Measurements from ENCODE around the gene ACBD3. TPM values are rescaled to one million over a fixed set of nuclear protein-coding genes. Genes with fewer than 3 reads are reported as not detected.
A peak's percentile ranks its signal among the peaks of the same experiment; 100 is the strongest.

ACBD3 gene
- total and polyA plus RNA-seq, 12 donors, result 5.4 to 49.1 (median 33.1) TPM

- no peak for TF ChIP-seq CTCF (IDR thresholded peaks at IDR 0.05)
- TF ChIP-seq POLR2A (IDR thresholded peaks at IDR 0.05), result no peak
- WGBS, 4 donors, result 50 to 64% (median 61%) methylated on average over 8 of the region's 8 CpGs
- peaks cover 0 to 52% of the 10 kb centered on the region in 2 donors for H3K36me3 ChIP-seq (replicated peaks in 1 of 2)
Measured at GRCh38 chr1:226162898-226163297, 23.6 kb downstream of the ACBD3 start.

GRCh38 chr1:226158983-226159382 is 27.6 kb downstream of the ACBD3 start:
- no peaks in the 10 kb centered on the region for H3K4me1 ChIP-seq (replicated peaks in 1 of 2)
- H3K36me3 ChIP-seq (replicated peaks in 1 of 2), result peaks cover 2 to 50% of the 10 kb centered on the region in 2 donors
- WGBS, 4 donors, result 93 to 99% (median 95%) methylated on average over 7 of the region's 7 CpGs
- no peaks in the 10 kb centered on the region for H3K27me3 ChIP-seq
- intact Hi-C loops (cut with DNase I), result no loop called here
- no peak for TF ChIP-seq CTCF (IDR thresholded peaks at IDR 0.05)
- no peak for TF ChIP-seq POLR2A (IDR thresholded peaks at IDR 0.05)
- H3K27ac ChIP-seq, result no peak overlapping the region
- no peak for DNase-seq
- no peaks in the 10 kb centered on the region for H3K9me3 ChIP-seq (replicated peaks in 1 of 3)
- H3K4me3 ChIP-seq, result no peak overlapping the region

More at GRCh38 chr1:226162898-226163297, 23.6 kb downstream of the ACBD3 start:
- H3K27ac ChIP-seq, result no peak overlapping the region
- no peak overlapping the region for H3K4me3 ChIP-seq
- H3K4me1 ChIP-seq (replicated peaks in 1 of 2), result peaks cover 0 to 5% of the 10 kb centered on the region in 2 donors
- H3K27me3 ChIP-seq, result no peaks in the 10 kb centered on the region
- no peaks in the 10 kb centered on the region for H3K9me3 ChIP-seq (replicated peaks in 1 of 3)
- intact Hi-C loops (cut with DNase I), result no loop called here
- DNase-seq, result peak in 6 of 7 donors; percentile 31 to 68 (median 43)

- 94 to 97% (median 96%) methylated on average over 1 of the region's 1 CpG for WGBS, 4 donors
- Histone ChIP-seq H3K4me1 (replicated peaks in 1 of 2) (no peaks in the 10 kb centered on the region), H3K27me3 (no peaks in the 10 kb centered on the region), H3K9me3 (replicated peaks in 1 of 3) (no peaks in the 10 kb centered on the region), H3K27ac (no peak overlapping the region), H3K4me3 (no peak overlapping the region), H3K36me3 (replicated peaks in 1 of 2) (peaks cover 2 to 55% of the 10 kb centered on the region in 2 donors)
- TF ChIP-seq POLR2A (IDR thresholded peaks at IDR 0.05) (no peak), CTCF (IDR thresholded peaks at IDR 0.05) (no peak)
- DNase-seq, result no peak
- intact Hi-C loops (cut with DNase I), result no loop called here
Measured at GRCh38 chr1:226158457-226158856, 28.1 kb downstream of the ACBD3 start.

- H3K36me3 ChIP-seq (replicated peaks in 1 of 2), result peaks cover 2 to 61% of the 10 kb centered on the region in 2 donors
- 86 to 96% (median 89%) methylated on average over 1 of the region's 1 CpG for WGBS, 4 donors
- H3K27ac ChIP-seq, result no peak overlapping the region
- intact Hi-C loops (cut with DNase I), result no loop called here
- DNase-seq, result no peak
- no peaks in the 10 kb centered on the region for H3K9me3 ChIP-seq (replicated peaks in 1 of 3)
- TF ChIP-seq POLR2A (IDR thresholded peaks at IDR 0.05), result no peak
- no peak for TF ChIP-seq CTCF (IDR thresholded peaks at IDR 0.05)
- H3K27me3 ChIP-seq, result no peaks in the 10 kb centered on the region
- H3K4me3 ChIP-seq, result no peak overlapping the region
- no peaks in the 10 kb centered on the region for H3K4me1 ChIP-seq (replicated peaks in 1 of 2)
Measured at GRCh38 chr1:226157761-226158316, 28.7 kb downstream of the ACBD3 start.
